Gastrocnemius medialis (tissue), 4 donors: Measurements from ENCODE around the gene EPHX1.

Experiments used
- CTCF ChIP-seq, 5 experiments: fragments of 450-650 bp in 3 of 5; fragments of 200-600 bp in 2 of 5; sonication (generic) in 2 of 5; IDR thresholded peaks in 4 of 5; conservative IDR thresholded peaks in 1 of 5; 1 replicate in 4 of 5; 2 replicates in 1 of 5; pipeline ENCODE4 v1.5.1; 2016 to 2019; ENCODE audit warnings: antibody characterized with exemption in 5 of 5, mild to moderate bottlenecking in 3 of 5, moderate library complexity in 3 of 5
- POLR2A ChIP-seq, 2 donors: fragments of 450-650 bp; IDR thresholded peaks; one replicate each; pipeline ENCODE4 v1.6.1; 2017; ENCODE audit warnings: antibody characterized with exemption in 2 of 2, mild to moderate bottlenecking in 2 of 2, moderate library complexity in 2 of 2

- TF ChIP-seq POLR2A (IDR thresholded peaks at IDR 0.05) = no peak
- TF ChIP-seq CTCF (IDR thresholded peaks at IDR 0.05 in 4 of 5, conservative IDR thresholded peaks at IDR 0.05 in 1 of 5) = no peak
Measured at GRCh38 chr1:225824533-225824941, 14.6 kb downstream of the EPHX1 start.
